GM18502 (cell line): Measurements from ENCODE around the gene ARMC2.
"Not testable (repeated sequence)": the region's sequence is repeated elsewhere in the genome, so short reads cannot be mapped to it uniquely, and the experiment has no call there.

Experiments used
- ATAC-seq: cut with Tn5 transposase; IDR thresholded peaks from one replicate; pipeline ENCODE4 v1.9.1; 2021; ENCODE audit warnings: mild to moderate bottlenecking; ENCODE audit not compliant: unreplicated experiment, poor library complexity

The ARMC2 gene

GRCh38 chr6:108848116-108848868 is at the start of gene ARMC2:
TSS of gene ARMC2 (plus strand) at chr6:108848422. CDS start at chr6:108854268, 5,846 bp downstream.
- ATAC-seq = peak; percentile 96

DNA sequence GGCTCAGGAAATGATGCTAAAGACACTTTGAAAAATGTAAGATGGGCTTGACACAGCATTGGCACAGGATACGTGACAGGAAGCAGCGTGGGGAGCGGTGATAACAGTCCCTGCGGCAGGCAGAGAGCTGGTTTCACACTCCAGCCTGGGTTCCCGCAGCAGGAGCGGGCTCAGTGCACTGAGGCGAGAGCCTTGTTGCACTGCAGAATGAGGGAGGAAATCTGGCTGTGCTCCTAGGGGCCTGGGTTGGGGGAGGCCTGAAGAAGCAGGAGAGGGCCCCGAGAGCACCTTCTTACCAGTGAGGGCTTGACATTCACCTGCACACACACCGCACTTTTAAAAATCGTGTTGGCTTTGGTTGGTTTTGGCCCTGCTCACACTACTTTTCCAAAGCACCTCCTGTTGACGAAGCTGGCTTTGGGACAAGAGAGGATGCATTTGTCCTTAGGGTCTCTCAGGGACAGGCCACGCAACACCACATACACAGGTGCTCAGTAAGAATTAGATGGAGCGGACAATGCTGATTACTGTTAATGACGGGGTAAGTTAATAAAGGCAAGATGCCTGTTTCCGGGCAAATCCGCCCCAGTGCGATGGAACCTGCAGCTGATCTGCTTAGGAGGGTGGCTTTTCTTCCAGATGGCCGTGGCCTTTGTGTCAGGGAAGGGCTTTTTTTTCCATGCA is 49.4 kb upstream of the ARMC2 start:
- ATAC-seq = no peak

DNA sequence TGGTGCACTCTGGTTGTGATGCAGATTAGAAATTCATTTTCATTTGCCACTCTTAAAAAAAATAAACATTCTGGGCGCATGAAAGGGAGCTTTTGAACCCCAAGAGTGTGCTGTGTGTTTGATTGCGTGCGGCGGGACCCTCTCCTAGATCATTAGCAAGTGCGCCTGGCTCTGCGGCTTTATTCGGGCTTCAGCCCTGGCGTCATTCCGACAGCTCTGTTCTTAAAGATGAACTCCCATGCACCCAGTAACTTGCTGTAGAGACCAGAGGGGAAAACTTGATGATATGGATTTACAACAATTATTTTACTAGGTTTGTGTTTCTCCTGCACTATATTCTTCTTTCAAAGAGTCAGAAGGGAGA is 48.9 kb upstream of the ARMC2 start:
- no peak for ATAC-seq

GRCh38 chr6:108799791-108800190 is 48.4 kb upstream of the ARMC2 start:
- ATAC-seq = no peak

DNA sequence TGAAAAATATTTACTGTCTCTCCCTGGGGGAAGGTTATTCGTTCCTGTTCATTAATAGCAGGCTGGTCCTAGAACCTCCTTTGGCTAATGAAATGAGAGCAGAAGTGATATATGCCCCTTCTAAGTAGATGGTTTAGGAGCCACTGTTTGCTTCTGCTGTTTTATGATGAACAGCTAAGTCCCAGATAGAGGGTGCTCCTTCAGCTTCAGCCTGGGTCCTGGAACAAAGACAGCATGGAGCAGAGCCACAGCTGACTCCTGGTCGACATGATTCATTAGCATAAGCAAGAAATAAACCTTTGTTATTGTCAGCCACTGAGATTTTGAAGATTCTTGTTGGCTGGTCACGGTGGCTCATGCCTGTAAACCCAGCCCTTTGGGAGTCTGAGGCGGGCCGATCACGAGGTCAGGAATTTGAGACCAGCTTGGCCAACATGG is 47.8 kb upstream of the ARMC2 start:
- ATAC-seq = no peak

- ATAC-seq = no peak
These were observed 46.9 kb upstream of the ARMC2 start for GRCh38 chr6:108801366-108801765.

DNA sequence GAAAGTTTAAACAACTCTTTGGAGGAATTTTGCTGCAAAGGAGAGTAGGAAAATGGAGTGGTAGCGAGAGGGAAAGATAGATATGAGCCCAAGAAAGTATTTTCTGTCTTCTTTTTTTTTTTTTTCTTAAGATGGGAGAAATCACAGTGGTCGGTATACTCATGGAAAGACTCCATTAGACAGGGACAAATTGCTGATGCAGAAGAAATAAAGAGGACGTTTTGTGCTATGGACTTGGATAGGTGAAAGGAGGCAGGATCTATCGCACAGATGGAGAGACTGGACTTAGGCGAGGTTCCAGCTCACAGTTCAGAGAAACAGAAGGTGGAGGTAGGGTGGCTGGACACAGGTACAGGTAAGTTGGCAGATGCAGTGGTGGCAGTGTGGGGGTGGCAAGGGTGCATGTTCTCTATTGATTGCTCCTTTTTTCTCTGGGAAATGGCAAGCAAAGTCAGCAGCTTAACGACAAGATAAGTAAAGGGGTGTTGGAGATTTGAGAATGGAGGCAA is 44.2 kb upstream of the ARMC2 start:
- no peak for ATAC-seq

DNA sequence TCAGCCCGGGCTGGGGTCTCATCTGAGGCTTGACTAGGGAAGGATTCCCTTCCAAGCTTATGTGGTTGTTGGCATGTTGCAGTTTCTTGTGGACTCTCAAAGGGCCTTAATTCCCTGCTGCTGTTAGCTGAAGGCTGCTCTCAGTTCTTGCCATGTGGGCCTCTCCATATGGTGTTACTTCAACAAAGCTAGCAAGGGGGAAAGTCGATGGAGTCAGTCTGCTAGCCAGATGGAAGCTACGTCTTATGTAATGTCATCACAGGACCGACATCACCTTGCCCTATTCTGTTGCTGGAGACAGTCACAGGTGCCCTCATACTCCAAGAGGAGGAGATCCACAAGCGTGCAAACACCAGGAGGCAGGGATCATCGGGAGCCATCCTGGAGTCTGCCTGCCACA is 43.3 kb upstream of the ARMC2 start:
- ATAC-seq = no peak

DNA sequence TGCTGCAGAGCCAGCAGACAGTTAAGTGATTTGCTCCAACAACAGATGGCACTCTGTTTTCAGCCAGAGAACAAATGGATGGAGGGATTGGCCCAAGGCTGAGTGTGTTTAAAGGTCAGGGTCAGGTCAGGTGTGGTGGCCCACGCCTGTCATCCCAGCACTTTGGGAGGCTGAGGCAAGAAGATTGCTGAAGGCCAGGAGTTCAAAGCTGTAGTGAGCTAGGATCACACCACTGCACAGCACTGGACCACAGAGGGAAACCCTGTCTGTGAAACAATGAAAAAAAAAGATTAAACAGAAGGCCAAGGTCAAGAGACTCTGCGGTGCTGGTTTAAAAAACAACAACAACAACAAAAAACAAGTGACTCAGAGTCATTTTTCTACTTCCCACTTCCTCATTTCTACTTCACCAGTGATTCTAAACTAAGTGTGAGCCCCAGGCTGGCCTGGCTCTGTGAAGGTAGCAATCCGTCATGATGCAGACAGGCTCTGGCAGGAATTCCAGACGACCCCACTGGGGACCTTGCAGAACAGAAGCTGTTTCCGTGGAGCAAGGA is 42.5 kb upstream of the ARMC2 start:
- peak; percentile 90 for ATAC-seq

- peak; percentile 15 for ATAC-seq
These were observed 42.1 kb upstream of the ARMC2 start for GRCh38 chr6:108806171-108806570.

- no peak for ATAC-seq
These were observed 41.6 kb upstream of the ARMC2 start for GRCh38 chr6:108806665-108807064.

DNA sequence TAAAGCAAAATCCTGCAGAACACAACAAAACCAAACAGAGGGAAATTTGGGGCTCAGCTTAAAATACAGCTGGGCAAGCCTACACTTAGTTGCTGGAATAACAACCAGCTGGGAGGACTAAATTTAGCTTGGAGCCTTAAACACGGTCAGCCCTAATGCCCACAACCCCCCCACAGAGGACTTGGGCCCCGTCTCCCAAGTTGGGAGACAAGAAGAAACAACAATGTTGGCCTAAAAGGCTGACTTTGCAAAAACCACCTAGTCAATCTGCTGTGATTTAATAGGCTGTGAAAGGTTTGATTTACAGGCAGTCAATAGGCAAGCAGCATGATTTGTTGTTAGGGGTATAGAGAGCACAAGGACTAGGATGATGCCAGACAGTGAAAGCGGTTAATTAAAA is 40.3 kb upstream of the ARMC2 start:
- ATAC-seq = no peak

GRCh38 chr6:108809211-108809610 is 39.0 kb upstream of the ARMC2 start:
- ATAC-seq = no peak

- ATAC-seq = no peak
These were observed 38.1 kb upstream of the ARMC2 start for GRCh38 chr6:108810057-108810643.

DNA sequence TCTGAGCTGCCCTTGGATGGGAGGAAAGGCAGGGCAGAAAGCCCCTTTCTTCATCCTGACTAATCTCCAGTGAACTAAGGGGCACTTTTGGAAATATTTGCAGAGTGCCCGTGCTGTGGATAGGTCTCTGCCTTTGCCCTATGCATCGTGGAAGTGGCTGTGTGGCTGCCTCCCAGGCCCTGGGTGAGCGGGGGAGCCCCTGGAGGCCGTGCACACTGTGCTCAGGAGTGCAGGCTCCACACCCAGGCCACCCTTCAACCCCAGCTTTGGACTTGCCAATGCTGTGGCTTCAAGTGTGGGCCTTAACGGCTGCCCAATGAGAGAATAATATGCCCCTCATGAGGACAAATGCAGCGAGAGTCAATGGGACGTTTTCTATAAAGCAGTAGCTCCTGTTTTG is 36.7 kb upstream of the ARMC2 start:
- no peak for ATAC-seq

- not testable (repeated sequence) for ATAC-seq
These were observed 35.0 kb upstream of the ARMC2 start for GRCh38 chr6:108813218-108813617.

DNA sequence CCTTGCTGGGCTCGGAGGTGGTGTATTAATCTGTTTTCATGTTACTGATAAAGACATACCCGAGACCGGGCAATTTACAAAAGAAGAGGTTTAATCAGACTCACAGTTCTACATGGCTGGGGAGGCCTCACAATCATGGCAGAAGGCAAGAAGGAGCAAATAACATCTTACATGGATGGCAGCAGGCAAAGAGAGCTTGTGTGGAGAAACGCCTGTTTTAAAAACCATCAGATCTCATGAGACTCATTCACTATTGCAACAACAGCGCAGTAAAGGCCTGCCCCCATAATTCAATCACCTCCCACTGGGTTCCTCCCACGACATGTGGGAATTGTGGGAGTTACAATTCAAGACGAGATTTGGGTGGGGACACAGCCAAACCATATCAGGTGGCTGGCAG is 30.9 kb upstream of the ARMC2 start:
- not testable (repeated sequence) for ATAC-seq

GRCh38 chr6:108820006-108820405 is 28.2 kb upstream of the ARMC2 start:
- no peak for ATAC-seq

GRCh38 chr6:108822401-108822800 is 25.8 kb upstream of the ARMC2 start:
- no peak for ATAC-seq

DNA sequence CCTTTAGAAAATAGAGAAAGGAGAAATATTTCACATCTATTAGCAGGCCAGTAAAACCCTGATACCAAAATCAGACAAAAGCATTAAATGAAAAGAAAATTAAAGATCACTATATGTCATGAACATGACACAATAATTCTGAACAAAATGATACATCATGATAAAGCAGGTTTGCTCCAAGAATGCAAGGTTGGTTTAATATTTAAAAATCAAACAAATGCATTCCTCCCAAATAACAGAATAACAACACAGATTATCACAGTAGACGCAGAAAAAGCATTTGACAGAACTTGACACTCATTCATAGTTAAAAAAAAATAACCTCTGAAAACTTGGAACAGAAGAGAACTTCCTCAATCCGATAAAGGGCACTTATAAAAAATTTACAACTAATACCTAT is 22.9 kb upstream of the ARMC2 start:
- ATAC-seq = no peak

- ATAC-seq = no peak
These were observed 17.1 kb upstream of the ARMC2 start for GRCh38 chr6:108831104-108831503.
